Measurements from ENCODE around the gene RPL15.
"Not testable (repeated sequence)": the region's sequence is repeated elsewhere in the genome, so short reads cannot be mapped to it uniquely, and the experiment has no call there.

The RPL15 gene

DNA sequence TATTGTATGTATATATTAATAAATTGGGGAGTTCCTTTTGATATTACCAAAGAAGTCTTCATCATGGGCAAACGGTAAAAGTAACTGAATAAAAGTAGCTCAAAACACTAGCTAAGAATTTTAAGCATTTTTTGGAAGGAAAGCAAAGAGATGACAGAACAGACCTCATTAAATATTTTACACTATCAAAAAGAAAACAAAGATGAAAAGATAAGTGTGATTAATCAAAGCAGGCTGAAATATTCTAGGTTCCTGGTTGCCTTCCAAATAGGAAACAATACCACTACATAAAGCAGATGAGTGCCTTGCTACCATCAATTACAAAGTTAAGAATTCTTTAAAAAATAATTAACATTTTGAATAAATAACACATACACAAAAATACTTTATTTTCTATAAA is 3.8 kb upstream of the RPL15 start:
- TF ChIP-seq, protein P1, sequence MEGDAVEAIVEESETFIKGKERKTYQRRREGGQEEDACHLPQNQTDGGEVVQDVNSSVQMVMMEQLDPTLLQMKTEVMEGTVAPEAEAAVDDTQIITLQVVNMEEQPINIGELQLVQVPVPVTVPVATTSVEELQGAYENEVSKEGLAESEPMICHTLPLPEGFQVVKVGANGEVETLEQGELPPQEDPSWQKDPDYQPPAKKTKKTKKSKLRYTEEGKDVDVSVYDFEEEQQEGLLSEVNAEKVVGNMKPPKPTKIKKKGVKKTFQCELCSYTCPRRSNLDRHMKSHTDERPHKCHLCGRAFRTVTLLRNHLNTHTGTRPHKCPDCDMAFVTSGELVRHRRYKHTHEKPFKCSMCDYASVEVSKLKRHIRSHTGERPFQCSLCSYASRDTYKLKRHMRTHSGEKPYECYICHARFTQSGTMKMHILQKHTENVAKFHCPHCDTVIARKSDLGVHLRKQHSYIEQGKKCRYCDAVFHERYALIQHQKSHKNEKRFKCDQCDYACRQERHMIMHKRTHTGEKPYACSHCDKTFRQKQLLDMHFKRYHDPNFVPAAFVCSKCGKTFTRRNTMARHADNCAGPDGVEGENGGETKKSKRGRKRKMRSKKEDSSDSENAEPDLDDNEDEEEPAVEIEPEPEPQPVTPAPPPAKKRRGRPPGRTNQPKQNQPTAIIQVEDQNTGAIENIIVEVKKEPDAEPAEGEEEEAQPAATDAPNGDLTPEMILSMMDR (IDR thresholded peaks at IDR 0.05; ENCODE audit: insufficient read depth, low read depth, low read length, missing control alignments), result no peak
- H3K4me3 ChIP-seq (ENCODE audit: low read depth, low read length), result no peak overlapping the region
- no peak for DNase-seq (ENCODE audit: low read depth)

- DNase-seq (ENCODE audit: low read depth), result peak; percentile 37
- H3K4me3 ChIP-seq (ENCODE audit: low read depth, low read length), result peak overlapping the region; percentile 7; the same call in 1 of the 2 replicates
- TF ChIP-seq, protein P1 (IDR thresholded peaks at IDR 0.05; ENCODE audit: insufficient read depth, low read depth, low read length, missing control alignments), result no peak
These were observed 2.8 kb upstream of the RPL15 start for GRCh38 chr3:23913873-23914743.

DNA sequence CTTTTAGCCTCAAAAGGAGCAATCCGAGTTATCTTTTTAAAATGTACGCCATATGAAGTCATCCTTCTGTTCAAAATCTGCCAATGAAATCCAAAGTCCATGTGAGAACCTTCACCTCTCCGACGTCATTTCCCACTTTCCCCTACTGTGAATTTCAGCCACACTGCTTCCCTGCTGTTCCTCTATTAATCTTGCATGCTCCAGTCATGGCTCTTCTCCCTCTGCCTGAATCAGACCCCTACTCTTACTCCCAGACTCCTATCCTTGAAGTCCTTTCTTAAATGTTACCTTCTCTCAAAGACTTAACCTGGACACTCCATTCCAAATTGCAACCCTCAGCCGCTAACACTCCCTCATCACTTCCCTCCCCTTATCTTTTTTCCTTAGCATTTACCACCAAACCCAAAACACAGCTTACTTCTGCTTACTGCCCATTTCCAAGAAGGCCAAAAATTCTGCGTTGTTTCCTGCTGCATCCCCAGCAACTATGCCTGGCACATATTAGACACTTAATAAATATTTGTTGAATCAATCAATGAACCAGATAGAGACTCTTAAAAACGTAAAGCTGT is 1.3 kb upstream of the RPL15 start:
- H3K4me3 ChIP-seq (ENCODE audit: low read depth, low read length), result peak overlapping the region; percentile 75
- DNase-seq (ENCODE audit: low read depth), result no peak
- TF ChIP-seq, protein P1 (IDR thresholded peaks at IDR 0.05; ENCODE audit: insufficient read depth, low read depth, low read length, missing control alignments), result no peak

DNA sequence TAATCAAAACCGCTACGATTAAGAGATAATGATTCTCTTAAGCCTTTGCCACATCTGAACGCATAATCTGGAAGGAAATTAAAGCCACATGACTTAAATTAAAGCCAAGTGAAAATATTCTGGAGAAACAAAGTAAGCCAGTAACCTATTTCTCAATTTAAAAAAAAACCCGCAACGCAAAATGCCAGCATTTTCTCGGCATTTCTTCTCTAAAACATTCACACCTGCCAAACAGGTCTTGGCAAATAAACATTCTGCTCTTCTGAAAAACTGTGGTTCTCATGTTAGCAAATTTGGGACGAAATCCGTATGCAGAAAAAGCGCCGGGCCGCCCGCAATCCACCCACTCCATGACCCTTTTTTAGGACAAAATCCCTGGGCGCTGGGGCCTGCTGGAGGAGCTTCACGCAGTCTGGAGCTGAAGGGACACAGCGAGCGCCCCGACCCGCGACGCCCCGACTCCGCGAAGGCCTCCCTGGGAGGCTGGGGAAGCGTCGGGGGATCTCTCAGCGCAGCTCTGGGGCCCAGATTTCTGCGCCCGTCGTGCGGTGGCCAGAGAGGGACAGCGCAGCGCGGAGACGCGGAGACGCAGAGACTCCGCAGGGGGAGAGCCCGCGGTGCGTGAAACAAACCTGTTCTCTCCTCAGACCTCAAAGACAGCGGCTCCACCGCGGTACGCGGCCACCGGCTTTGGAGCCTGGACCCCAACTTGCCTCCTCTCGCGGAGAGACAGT is 613 bp upstream of the RPL15 start:
- H3K4me3 ChIP-seq (ENCODE audit: low read depth, low read length), result peak overlapping the region; percentile 75
- no peak for DNase-seq (ENCODE audit: low read depth)
- TF ChIP-seq, protein P1 (IDR thresholded peaks at IDR 0.05; ENCODE audit: insufficient read depth, low read depth, low read length, missing control alignments), result no peak

DNA sequence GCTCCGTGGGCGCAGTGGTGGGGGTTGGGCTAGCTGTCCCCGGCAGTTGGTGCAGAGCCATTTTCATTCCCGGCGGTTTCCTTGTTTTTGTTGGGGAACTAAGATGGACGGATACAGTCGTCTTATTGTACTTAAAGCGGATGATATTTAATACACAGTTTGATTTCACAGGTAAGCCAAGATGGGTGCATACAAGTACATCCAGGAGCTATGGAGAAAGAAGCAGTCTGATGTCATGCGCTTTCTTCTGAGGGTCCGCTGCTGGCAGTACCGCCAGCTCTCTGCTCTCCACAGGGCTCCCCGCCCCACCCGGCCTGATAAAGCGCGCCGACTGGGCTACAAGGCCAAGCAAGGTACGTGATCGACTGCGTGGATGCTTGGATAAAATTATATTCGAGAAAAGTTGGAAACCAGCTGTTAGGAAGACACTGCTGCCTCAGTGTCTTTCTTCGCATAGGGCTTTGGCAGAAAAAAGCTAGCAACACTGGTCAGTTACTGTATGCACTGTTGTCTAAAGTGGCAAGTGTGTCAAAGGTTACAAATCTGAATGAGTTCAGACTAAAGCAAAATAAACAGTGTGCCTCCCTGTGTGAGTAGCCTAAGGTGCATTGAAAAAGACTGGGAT is 859 bp downstream of the RPL15 start:
- peak overlapping the region; percentile 75 for H3K4me3 ChIP-seq (ENCODE audit: low read depth, low read length)
- DNase-seq (ENCODE audit: low read depth), result not testable (repeated sequence)

GRCh38 chr3:23918331-23918730 is 1.4 kb downstream of the RPL15 start:
- peak overlapping the region; percentile 75 for H3K4me3 ChIP-seq (ENCODE audit: low read depth, low read length)
- DNase-seq (ENCODE audit: low read depth), result not testable (repeated sequence)

DNA sequence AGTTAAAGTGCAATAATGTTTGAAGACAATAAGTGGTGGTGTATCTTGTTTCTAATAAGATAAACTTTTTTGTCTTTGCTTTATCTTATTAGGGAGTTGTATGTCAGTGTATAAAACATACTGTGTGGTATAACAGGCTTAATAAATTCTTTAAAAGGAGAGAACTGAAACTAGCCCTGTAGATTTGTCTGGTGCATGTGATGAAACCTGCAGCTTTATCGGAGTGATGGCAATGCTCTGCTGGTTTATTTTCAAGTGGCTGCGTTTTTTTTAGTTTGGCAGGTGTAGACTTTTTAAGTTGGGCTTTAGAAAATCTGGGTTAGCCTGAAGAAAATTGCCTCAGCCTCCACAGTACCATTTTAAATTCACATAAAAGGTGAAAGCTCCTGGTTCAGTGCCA is 2.7 kb downstream of the RPL15 start:
- no peak for DNase-seq (ENCODE audit: low read depth)
- H3K4me3 ChIP-seq (ENCODE audit: low read depth, low read length), result no peak overlapping the region
- TF ChIP-seq, protein P1 (IDR thresholded peaks at IDR 0.05; ENCODE audit: insufficient read depth, low read depth, low read length, missing control alignments), result no peak
